GM18870 (cell line): ENCODE data around the gene ENOSF1.
"Not testable (repeated sequence)": the region's sequence is repeated elsewhere in the genome, so short reads cannot be mapped to it uniquely, and the experiment has no call there.

ENCODE experiments used
- ATAC-seq: cut with Tn5 transposase; IDR thresholded peaks from one replicate; pipeline ENCODE4 v1.9.1; 2021; ENCODE audit warnings: moderate library complexity; ENCODE audit not compliant: unreplicated experiment

The ENOSF1 gene

GRCh38 chr18:712401-713134, at the start of gene ENOSF1:
TSS of gene ENOSF1 (minus strand) at chr18:712630. CDS start at chr18:712587, 43 bp downstream.
- peak; percentile 51 for ATAC-seq

DNA sequence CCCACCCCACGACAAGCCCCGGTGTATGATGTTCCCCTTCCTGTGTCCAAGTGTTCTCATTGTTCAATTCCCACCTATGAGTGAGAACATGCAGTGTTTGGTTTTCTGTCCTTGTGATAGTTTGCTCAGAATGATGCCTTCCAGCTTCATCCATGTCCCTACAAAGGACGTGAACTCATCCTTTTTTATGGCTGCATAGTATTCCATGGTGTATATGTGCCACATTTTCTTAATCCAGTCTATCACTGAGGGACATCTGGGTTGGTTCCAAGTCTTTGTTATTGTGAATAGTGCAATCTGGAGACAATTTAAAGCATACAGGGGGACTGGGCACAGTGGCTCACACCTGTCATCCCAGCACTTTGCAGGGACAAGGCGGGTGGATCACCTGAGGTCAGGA, 47.4 kb upstream of the ENOSF1 start:
- ATAC-seq = not testable (repeated sequence)

DNA sequence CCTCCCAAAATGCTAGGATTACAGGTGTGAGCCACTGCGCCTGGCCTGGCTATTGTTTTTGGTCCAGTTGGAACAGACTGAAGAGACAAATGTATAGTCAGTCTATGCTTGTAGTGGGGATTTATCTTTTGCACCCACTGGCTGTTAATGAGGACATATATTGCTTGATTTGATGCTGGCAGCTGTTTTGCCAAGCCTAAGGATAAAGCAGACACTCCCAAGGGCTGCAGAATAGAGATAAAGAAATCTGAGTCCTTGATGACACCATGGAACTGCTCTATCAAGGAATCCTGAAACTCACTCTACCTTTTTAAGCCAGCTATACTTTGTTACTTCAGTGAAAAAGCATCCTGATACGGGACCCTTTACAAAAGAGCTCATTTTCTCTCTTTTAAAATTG, 43.1 kb upstream of the ENOSF1 start:
- no peak for ATAC-seq

DNA sequence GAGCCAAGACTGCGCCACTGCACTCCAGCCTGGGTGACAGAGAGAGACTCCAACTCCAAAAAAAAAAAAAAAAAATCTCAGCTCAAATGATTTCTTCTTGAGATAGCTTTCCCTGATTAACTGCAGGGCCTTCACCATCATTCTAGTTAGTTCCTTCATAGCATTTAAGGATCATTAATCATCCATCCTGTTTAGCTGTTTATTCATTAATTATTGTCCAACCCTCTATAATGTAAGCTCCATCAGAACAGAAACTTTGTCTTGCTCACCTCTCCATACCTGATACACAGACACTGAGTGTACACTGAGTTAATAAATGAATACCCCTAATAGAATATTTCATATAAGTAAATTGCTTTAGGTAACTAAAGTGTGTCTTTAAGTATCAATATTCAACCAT, 42.2 kb upstream of the ENOSF1 start:
- no peak for ATAC-seq

DNA sequence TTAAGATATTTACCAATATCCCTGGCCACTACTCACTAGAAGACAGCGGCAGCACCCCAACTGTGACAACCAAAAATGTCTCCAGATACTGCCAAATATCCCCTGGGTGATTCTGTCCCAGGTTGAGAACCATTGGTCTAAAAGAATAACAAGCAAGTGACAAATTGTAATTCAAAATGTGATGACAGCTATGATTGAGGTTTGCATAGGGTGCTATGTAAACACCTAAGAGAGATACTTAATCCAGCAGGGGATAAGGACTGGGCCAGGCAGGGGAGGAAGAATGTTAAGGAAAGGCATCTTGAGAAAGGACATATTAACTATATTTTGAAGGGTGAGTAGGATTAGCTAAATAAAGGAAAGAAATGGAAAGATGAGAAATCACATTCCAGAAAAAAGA, 38.0 kb upstream of the ENOSF1 start:
- ATAC-seq = no peak

- no peak for ATAC-seq
These were observed 32.6 kb upstream of the ENOSF1 start for GRCh38 chr18:744832-745597.

GRCh38 chr18:741931-742512, 29.6 kb upstream of the ENOSF1 start:
- ATAC-seq = peak; percentile 81

GRCh38 chr18:732371-732770, 19.9 kb upstream of the ENOSF1 start:
- ATAC-seq = no peak

DNA sequence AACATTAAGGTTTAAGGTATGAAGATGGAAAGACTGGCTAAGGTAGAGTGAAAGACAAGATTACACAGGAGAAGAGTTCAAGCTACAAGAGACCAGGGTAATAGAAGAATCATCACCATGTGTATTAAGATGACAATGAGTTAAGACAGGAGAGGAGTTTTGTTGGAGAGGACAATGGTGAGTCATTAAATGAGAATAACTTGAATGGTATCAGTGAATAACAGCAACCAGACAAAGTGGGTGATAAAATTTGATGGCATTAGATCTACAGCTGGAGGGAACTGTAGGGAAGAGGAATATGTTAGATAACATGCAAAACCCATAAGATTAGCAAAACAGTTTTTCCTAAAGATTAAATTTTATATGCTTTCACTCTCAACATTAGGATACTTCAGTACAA, 18.8 kb upstream of the ENOSF1 start:
- no peak for ATAC-seq

DNA sequence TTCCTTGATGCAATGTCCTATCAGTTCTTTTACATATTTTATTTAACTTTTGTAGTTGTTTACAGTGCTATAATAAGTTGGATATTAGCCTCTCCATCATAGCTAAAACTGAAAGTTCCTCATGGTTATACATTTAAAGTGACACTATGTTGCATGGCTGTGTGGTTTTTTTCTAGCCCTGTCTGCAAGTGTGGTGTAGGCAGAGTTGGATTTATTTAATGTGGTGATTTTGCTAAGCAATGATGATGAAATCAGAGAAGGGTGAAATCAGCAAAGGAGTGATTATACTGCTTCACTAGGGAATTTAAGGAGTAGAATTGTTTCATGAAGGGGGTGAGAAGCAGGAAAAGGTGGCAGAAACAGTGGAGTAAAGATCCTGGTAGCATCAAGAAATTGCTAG, 18.3 kb upstream of the ENOSF1 start:
- ATAC-seq = no peak

DNA sequence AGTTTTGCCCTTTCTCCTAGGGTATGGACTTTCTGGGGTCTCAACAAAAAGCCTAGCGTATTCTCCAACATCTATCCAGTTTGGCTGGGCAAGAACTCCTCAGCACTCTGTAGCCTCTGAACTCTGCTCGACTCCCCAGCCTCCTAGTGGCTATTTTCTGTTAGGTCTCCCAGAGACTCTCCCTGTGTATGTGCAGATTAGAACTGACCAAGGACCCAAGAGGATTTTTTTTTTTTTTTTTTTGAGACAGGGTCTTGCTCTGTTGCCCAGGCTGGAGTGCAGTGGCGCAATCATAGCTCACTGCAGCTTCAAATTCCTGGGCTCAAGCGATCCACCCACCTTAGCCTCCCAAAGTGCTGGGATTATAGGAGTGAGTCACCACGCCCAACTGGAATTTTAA, 17.7 kb upstream of the ENOSF1 start:
- not testable (repeated sequence) for ATAC-seq

DNA sequence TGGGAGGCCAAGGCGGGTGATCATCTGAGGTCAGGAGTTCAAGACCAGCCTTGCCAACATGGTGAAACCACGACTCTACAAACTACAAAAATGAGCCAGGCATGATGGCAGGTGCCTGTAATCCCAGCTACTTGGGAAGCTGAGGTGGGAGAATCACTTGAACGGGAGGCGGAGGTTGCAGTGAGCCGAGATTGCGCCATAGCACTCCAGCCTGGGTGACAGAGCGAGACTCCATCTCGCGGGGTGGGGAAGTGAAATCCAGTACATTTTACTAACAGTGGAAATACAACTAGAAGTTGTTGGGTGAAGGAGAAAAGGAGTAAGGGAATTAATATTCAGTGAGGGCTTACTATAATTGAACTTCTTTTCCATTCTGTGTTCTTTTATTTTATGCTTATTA, 13.2 kb upstream of the ENOSF1 start:
- no peak for ATAC-seq

DNA sequence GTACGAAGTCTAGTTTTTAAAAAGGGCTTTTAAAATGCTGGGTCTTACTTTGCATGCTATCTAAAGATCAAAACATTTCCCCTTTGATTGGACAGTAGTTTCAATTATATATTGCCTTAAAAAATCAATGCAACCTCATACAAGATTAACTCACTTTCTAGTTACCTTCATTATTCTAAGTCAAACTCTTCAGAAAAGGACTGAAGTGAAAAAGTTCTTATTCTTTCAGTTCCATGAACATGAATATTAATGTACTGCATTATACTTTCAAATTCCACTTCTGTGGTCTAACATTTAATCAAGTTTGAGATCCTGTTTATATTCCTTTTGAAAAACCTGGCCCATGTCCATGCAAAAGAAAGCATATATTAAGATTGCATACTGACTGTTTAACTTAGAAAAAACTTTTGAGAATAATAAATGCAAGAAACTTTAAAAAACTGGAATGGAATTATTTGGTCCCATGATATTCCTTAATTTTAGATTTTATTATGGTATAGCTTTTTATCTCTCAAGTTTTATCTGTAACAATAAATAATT, 11.2 kb upstream of the ENOSF1 start:
- ATAC-seq = no peak

GRCh38 chr18:717003-717402, 4.6 kb upstream of the ENOSF1 start:
- no peak for ATAC-seq

GRCh38 chr18:715626-716025, 3.2 kb upstream of the ENOSF1 start:
- ATAC-seq = no peak

- ATAC-seq = no peak
These were observed 683 bp upstream of the ENOSF1 start for GRCh38 chr18:713135-713490.

DNA sequence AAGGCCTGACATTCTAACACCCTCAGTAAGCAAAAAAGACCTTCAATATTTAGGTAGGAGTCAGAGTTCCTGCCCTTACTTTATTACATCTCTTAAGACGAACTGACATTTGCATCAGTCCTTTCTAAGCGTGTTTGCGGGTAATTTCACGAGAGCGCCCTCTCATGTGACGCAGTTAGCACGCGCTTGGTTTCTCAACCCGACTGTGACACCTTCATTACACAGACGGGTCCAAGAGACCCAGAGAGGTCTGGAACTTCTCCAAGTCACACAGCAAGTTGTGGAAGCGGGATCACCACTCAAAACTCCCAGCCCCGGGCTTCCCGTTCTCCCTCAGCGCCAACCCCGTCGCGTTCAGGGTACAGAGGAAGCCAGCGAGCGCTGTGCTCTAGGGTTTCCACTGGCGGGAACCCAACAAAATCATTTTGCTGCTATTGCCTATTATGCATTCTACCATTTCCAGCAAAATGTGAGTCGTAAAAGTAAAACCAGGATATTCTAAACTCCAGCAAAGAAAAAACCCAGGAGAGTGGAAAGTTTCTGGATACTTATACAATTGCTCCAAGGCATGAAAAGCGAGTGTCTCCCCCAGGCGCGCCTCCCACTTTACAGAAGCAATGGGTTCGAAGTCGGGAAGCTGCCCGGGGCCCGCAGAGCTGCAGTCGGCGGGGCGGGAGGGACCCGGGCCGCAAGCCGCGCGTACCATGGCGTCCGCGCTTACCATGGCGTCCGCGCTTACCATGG, 601 bp downstream of the ENOSF1 start:
- ATAC-seq = peak; percentile 70

- no peak for ATAC-seq
These were observed 1.1 kb downstream of the ENOSF1 start for GRCh38 chr18:711310-711656.

GRCh38 chr18:710418-711300, 1.8 kb downstream of the ENOSF1 start:
- ATAC-seq = no peak

DNA sequence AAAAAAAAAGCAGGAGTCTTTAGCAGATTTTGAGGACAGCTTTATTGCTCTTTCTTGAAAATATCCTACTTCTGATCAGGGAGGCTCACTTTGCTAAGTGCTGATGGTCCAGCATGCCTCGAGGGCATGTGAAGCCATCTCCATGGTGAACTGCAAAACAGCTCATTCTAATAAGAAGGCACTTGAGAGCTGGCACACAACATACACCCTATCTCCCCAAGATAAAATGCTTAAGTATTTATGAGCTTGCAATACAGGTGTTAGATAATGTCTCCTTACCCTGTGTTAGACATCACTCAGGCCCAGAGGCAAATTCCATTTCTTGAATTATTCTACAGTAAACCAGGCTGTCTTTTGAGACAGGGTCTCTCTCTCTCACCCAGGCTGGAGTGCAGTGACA, 2.7 kb downstream of the ENOSF1 start:
- ATAC-seq = no peak
